ENCODE results near the gene GMEB1.

DNA sequence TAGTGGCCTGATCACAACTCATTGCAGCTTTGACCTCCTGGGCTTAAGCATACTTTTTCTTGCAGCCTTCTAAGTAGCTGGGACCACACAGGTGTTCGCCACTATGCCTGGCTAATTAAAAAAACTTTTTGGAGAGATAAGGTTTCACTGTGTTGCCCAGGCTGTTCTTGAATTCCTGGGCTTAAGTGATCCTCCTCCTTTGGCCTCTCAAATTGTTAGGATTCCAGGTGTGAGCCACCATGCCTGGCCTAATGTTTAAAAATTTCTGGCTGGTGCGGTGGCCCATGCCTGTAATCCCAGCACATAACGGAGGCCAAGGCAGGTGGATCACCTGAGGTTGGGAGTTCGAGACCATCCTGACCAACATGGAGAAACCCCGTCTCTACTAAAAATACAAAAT is 92.6 kb downstream of the GMEB1 start:
- no peak for TF ChIP-seq EZH2 (IDR thresholded peaks at IDR 0.05; ENCODE audit: low read length, unreplicated experiment)
- TF ChIP-seq, protein P1, sequence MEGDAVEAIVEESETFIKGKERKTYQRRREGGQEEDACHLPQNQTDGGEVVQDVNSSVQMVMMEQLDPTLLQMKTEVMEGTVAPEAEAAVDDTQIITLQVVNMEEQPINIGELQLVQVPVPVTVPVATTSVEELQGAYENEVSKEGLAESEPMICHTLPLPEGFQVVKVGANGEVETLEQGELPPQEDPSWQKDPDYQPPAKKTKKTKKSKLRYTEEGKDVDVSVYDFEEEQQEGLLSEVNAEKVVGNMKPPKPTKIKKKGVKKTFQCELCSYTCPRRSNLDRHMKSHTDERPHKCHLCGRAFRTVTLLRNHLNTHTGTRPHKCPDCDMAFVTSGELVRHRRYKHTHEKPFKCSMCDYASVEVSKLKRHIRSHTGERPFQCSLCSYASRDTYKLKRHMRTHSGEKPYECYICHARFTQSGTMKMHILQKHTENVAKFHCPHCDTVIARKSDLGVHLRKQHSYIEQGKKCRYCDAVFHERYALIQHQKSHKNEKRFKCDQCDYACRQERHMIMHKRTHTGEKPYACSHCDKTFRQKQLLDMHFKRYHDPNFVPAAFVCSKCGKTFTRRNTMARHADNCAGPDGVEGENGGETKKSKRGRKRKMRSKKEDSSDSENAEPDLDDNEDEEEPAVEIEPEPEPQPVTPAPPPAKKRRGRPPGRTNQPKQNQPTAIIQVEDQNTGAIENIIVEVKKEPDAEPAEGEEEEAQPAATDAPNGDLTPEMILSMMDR (conservative IDR thresholded peaks at IDR 0.05; ENCODE audit: low read depth, low read length) = no peak
